Cardiac fibroblast (primary cell): Measurements from ENCODE around the gene FN3KRP.

Experiments used
- DNase-seq, 2 donors: peaks; one replicate each; pipeline versions ENCODE4 v3.0.0 to v3.0.0-alpha.2; 2010; ENCODE audit warnings: low read depth in 2 of 2
- H3K4me3 ChIP-seq, 2 donors: replicated peaks in 1 of 2; 1 replicate in 1 of 2; 2 replicates in 1 of 2; pipeline ENCODE4 v1.5.1; 2011; ENCODE audit warnings: low read depth in 2 of 2, low read length in 2 of 2, mild to moderate bottlenecking in 2 of 2, moderate library complexity in 1 of 2
- TF ChIP-seq, protein P1 (sequence below): IDR thresholded peaks from one replicate; pipeline ENCODE4 v1.5.1; 2011; ENCODE audit warnings: low read depth, mild to moderate bottlenecking, low read length, inconsistent platforms

FN3KRP gene

DNA sequence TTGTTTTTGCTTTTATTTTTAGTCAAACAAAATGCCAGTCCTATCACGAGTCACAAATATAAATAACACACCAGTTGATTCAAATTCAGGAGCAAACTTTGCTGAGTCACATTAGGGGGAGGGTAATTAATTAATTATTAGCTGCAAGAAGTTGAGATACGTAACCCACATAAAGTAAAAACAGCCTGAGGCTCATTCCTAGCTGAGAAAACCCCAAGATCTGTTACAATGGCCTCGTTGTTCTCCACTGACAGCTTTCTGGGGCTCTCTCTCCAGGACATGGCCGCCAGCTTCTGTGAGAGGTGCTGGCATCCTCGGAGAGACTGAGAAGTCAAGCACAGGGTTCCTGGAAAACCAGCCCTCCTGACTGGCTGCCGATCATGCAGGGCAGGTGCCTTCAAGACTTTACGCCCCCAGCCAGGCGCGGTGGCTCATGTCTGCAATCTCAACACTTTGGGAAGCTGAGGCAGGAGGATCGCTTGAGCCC, 29.1 kb upstream of the FN3KRP start:
- no peak overlapping the region for H3K4me3 ChIP-seq
- TF ChIP-seq, protein P1, sequence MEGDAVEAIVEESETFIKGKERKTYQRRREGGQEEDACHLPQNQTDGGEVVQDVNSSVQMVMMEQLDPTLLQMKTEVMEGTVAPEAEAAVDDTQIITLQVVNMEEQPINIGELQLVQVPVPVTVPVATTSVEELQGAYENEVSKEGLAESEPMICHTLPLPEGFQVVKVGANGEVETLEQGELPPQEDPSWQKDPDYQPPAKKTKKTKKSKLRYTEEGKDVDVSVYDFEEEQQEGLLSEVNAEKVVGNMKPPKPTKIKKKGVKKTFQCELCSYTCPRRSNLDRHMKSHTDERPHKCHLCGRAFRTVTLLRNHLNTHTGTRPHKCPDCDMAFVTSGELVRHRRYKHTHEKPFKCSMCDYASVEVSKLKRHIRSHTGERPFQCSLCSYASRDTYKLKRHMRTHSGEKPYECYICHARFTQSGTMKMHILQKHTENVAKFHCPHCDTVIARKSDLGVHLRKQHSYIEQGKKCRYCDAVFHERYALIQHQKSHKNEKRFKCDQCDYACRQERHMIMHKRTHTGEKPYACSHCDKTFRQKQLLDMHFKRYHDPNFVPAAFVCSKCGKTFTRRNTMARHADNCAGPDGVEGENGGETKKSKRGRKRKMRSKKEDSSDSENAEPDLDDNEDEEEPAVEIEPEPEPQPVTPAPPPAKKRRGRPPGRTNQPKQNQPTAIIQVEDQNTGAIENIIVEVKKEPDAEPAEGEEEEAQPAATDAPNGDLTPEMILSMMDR, result no peak
- DNase-seq, result no peak

DNA sequence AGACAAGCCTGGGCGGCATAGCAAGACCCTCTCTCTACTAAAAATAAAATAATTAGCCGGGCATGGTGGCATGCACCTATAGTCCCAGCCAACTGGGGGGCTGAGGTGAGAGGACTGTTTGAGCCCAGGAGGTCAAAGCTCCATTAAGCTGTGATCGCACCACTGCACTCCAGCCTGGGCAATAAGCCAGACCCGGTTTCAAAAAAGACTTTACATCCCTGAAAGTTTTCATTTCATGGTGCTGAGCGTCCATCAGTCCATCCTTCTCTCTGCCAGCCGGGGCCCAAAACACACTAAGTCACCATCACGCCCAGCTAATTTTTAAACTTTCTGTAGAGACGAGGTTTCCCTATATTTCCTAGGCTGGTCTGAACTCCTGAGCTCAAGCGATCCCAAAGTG, 28.6 kb upstream of the FN3KRP start:
- H3K4me3 ChIP-seq, result no peak overlapping the region
- TF ChIP-seq, protein P1, result no peak
- DNase-seq, result no peak

DNA sequence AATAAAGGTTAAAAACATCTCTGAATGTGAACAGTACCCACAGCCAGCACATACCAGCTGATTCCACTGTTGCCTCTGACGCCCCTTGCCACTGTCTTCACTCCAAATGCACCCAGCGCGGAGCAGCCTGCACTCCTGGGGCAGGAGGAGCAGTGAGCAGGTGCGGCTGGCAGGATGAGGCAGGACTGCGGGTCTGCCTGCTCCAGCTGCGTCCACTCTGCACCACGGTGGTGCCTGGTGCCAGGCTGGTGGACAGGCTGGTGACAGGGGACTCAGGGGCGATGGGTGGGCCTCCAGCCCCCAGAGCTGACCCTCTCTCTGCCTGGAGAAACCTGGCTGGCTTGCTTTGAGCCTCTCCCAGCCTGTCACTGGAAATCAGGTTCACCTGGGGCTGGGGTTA, 27.4 kb upstream of the FN3KRP start:
- no peak for DNase-seq
- TF ChIP-seq, protein P1, result no peak
- H3K4me3 ChIP-seq, result no peak overlapping the region

DNA sequence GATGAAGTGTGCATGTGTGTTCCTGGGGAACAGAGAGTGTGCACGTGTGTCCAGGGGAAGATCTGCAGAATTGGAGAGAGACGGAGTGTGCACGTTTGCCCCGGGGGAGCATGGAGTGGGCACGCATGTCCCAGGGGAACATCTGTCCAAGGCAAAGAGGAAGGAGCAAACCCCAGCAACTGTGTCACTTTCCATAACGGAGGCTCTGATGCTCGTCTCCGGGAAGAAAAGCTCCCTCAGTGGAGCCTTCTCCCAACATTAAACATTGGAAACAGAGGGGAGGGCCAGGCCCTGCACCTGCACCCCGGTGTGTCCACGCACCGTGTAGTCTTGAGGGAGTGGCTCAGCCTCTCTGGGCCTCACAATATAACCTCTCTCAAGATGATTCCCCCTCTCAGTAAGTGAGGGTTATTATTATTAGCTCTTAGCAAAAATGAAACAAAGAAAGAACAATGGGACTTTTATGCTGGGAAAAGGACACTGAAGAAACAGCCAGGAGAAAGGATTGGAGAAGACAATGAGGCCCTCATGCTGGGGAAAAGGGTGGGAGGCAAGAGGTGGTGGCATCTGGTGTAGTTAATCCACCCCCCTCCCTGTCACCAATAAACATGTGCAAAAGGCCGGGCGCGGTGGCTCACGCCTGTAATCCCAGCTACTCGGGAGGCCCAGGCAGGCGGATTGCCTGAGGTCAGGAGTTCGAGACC, 25.6 kb upstream of the FN3KRP start:
- TF ChIP-seq, protein P1, result no peak
- H3K4me3 ChIP-seq, result no peak overlapping the region
- no peak for DNase-seq

DNA sequence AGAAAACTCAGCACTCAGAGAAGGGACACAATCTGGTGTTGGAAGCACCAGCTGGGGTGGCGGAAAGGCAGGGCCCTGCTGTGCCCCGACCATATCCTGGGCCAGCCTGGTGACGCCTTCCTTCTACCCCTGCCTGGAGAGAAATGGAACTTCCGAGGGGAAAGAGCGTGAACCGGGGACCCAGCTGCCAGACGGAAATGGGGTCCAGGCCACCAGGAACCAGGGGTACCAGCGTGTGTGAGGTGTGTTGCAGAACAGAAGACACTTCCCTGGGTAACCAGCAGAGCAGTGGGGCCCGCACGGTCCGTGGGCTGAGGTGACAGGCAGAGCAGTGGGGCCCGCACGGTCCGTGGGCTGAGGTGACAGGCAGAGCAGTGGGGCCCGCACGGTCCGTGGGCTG, 24.8 kb upstream of the FN3KRP start:
- DNase-seq, result no peak
- H3K4me3 ChIP-seq, result no peak overlapping the region
- TF ChIP-seq, protein P1, result no peak

DNA sequence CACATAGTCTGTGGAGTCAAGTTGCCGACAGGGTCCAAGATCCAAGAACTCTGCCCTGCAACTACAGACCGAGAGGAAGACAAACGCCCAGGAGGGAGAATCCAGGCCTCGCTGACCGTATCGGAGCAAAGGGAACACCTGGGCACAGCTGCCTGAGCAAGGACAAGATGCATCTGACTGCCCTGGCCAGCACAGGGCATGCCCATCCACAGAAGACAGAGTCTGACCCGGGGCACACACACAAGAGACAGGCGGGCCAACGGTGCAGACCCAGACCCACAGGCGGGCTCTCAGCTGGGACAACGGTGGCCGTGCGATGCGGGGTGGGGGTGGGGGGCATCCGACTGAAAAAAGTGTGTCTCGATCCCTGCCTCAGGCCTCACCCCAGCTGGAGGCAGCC, 24.2 kb upstream of the FN3KRP start:
- TF ChIP-seq, protein P1, result no peak
- H3K4me3 ChIP-seq, result no peak overlapping the region
- no peak for DNase-seq
